Heart left ventricle (tissue), 16 donors: Measurements from ENCODE around the gene RILP. TPM values are rescaled to one million over a fixed set of nuclear protein-coding genes. Genes with fewer than 3 reads are reported as not detected.

Source experiments
- ATAC-seq, 4 donors: fragments of 200-7000 bp; cut with Tn5 transposase; one replicate each; pipeline ENCODE4 v1.9.1; 2020 to 2022; ENCODE audit warnings: moderate library complexity in 4 of 4, mild to moderate bottlenecking in 3 of 4, moderate number of reproducible peaks in 1 of 4
- DNase-seq, 5 donors: peaks; one replicate each; pipeline ENCODE4 v3.0.0-alpha.2; 2020
- H3K27ac ChIP-seq, 12 donors: fragments of 200-600 bp; sonication (generic) in 4 of 12; one replicate each; pipeline versions ENCODE4 v1.5.0 to v1.8.0; 2016 to 2022; ENCODE audit warnings: mild to moderate bottlenecking in 2 of 12
- H3K27me3 ChIP-seq, 9 donors: fragments of 200-600 bp; sonication (generic) in 2 of 9; one replicate each; pipeline versions ENCODE4 v1.5.1 to v1.8.0; 2016 to 2022; ENCODE audit warnings: mild to moderate bottlenecking in 3 of 9
- H3K36me3 ChIP-seq, 9 donors: fragments of 200-600 bp; sonication (generic) in 2 of 9; one replicate each; pipeline versions ENCODE4 v1.5.0 to v1.8.0; 2018 to 2022; ENCODE audit warnings: mild to moderate bottlenecking in 2 of 9
- H3K4me1 ChIP-seq, 12 donors: fragments of 200-600 bp; sonication (generic) in 4 of 12; one replicate each; pipeline versions ENCODE4 v1.5.0 to v1.8.0; 2016 to 2022; ENCODE audit warnings: mild to moderate bottlenecking in 3 of 12
- H3K4me3 ChIP-seq, 12 donors: fragments of 200-600 bp; sonication (generic) in 4 of 12; one replicate each; pipeline versions ENCODE4 v1.5.0 to v1.8.0; 2017 to 2022; ENCODE audit warnings: mild to moderate bottlenecking in 9 of 12, moderate library complexity in 4 of 12
- H3K9me3 ChIP-seq, 12 donors: fragments of 200-600 bp; sonication (generic) in 4 of 12; one replicate each; pipeline versions ENCODE4 v1.5.0 to v1.8.0; 2016 to 2022; ENCODE audit warnings: mild to moderate bottlenecking in 1 of 12
- CTCF ChIP-seq, 12 donors: fragments of 200-600 bp; sonication (generic) in 4 of 12; IDR thresholded peaks; one replicate each; pipeline versions ENCODE4 v1.5.0 to v1.8.0; 2018 to 2022; ENCODE audit warnings: antibody characterized with exemption in 12 of 12, mild to moderate bottlenecking in 5 of 12
- POLR2A ChIP-seq, 2 donors: fragments of 450-650 bp; IDR thresholded peaks; one replicate each; pipeline ENCODE4 v1.6.1; 2017; ENCODE audit warnings: antibody characterized with exemption in 2 of 2, mild to moderate bottlenecking in 2 of 2, moderate library complexity in 2 of 2
- WGBS, 4 donors: extraction: QIAGEN DNeasy Blood & Tissue Kit in 2 of 4; methylation state at CpG; one replicate each; pipeline versions ENCODE4 v1.1.5 to v1.1.7; 2013 to 2018; 5-methylcytosine and 5-hydroxymethylcytosine counted together
- intact Hi-C, 10 donors: fragments of 100-400 bp; cut with DNase I; formaldehyde crosslinking; loops; one replicate each; pipeline versions ENCODE4 v1.11.1 to v1.14.2; 2022
- polyA plus RNA-seq, 2 donors: library from polyadenylated mRNA; stranded (reverse); fragments of 200-250 nt; gene quantifications; one replicate each; pipeline ENCODE4 v1.2.3, GENCODE V29; 2013
- total RNA-seq, 9 donors: library from RNA; depleted of rRNA in 2 of 9; stranded (reverse); fragments of >200 nt in 2 of 9; fragmentation: NEBNext Ultra II Directional in 3 of 9; extraction: Animal tissue kit (Norgen Biotek cat#: 25700) in 3 of 9; gene quantifications; one replicate each; pipeline versions ENCODE4 v1.1.0 to v1.2.4, GENCODE V29; 2016 to 2023
- donor health status: ischemic (EF 13 %, LVEDD 7.1; RV severe dilation, severe dysfunction).
- donor health status: healthy with polysubstance abuse.
- donor health status: DM: no; HTN: yes; CAD: no.
- donor health status: DM: no; HTN: no; CAD: no.
- donor health status: ischemic (EF 25% LVEDD 6.9; RV normal size, moderate dysfunction).
- donor health status: ischemic (EF 25% LVEDD 5.7; RV mildly dilated, moderate dysfunction).
- donor health status: healthy.
- donor health status: DM: yes; HTN: yes; CAD: no.
- donor health status: ischemic (EF 35%, LVEDD 5.7; RV mildly dilated, moderate dysfunction).
- donor health status: nonischemic (EF 11% LVEDD 7.7; RV severe dilation, severe dysfunction).
- donor health status: DM: yes; HTN: yes; CAD: no.
- donor health status: PGD.
- donor health status: ischemic (EF 29% LVEDD 5.4; RV normal size, mild dysfunction).
- donor health status: nonischemic (EF 23%, LVEDD 6.1; RV moderate dilation, normal function).

Gene RILP
- total and polyA plus RNA-seq, 11 donors = 37.6 to 130 (median 60.1) TPM

GRCh38 chr17:1597861-1598342 lies 51.8 kb downstream of the RILP start:
- H3K36me3 ChIP-seq = no peaks in the 10 kb centered on the region
- H3K27me3 ChIP-seq = no peaks in the 10 kb centered on the region
- DNase-seq (no peak), ATAC-seq (no peak)
- no peaks in the 10 kb centered on the region for H3K9me3 ChIP-seq
- H3K4me3 ChIP-seq = no peak overlapping the region
- peaks cover 0 to 8% (median 1%) of the 10 kb centered on the region in 12 donors for H3K4me1 ChIP-seq
- intact Hi-C loops = no loop called here
- TF ChIP-seq CTCF (IDR thresholded peaks at IDR 0.05) (no peak), POLR2A (IDR thresholded peaks at IDR 0.05) (no peak)
- no peak overlapping the region for H3K27ac ChIP-seq
- 93 to 97% (median 94%) methylated on average over 14 of the region's 14 CpGs for WGBS, 4 donors

Other genes starting within 250 kb of the RILP start
- gene YWHAE, start 249.6 kb downstream of the RILP start, total RNA-seq = 1,000 to 10,000 TPM in 1 of 9 donors, 100 to 1,000 TPM in 8; 562 to 1,150 (median 618) TPM
- gene YWHAE, start 249.6 kb downstream of the RILP start, polyA plus RNA-seq = 100 to 1,000 TPM; 401 to 774 TPM
- gene CRK, start 193.6 kb downstream of the RILP start, total RNA-seq = 10 to 100 TPM; 28.8 to 47.0 (median 42.2) TPM
- gene CRK, start 193.6 kb downstream of the RILP start, polyA plus RNA-seq = 10 to 100 TPM; 17.0 to 49.0 TPM
- 100 to 1,000 TPM; 127 to 259 (median 174) TPM for gene MYO1C, start 157.2 kb downstream of the RILP start, total RNA-seq
- 100 to 1,000 TPM in 1 of 2 donors, 10 to 100 TPM in 1; 89.6 to 188 TPM for gene MYO1C, start 157.2 kb downstream of the RILP start, polyA plus RNA-seq
- gene INPP5K, start 133.3 kb downstream of the RILP start, total RNA-seq = 100 to 1,000 TPM in 1 of 9 donors, 10 to 100 TPM in 8; 28.4 to 128 (median 33.4) TPM
- 10 to 100 TPM; 21.9 to 68.4 TPM for gene INPP5K, start 133.3 kb downstream of the RILP start, polyA plus RNA-seq
- gene PITPNA, start 87.1 kb downstream of the RILP start, total RNA-seq = 10 to 100 TPM; 38.1 to 70.2 (median 50.6) TPM
- 10 to 100 TPM; 10.1 to 61.7 TPM for gene PITPNA, start 87.1 kb downstream of the RILP start, polyA plus RNA-seq
- gene SLC43A2, start 21.0 kb downstream of the RILP start, total RNA-seq = 10 to 100 TPM in 3 of 9 donors, 1 to 10 TPM in 6; 4.1 to 29.1 (median 7.1) TPM
- gene SLC43A2, start 21.0 kb downstream of the RILP start, polyA plus RNA-seq = 1 to 10 TPM; 1.4 to 6.8 TPM
- gene SCARF1, start 4.1 kb downstream of the RILP start, total RNA-seq = 10 to 100 TPM in 7 of 9 donors, 1 to 10 TPM in 2; 7.4 to 25.9 (median 12.9) TPM
- gene SCARF1, start 4.1 kb downstream of the RILP start, polyA plus RNA-seq = 1 to 10 TPM; 9.0 to 9.1 TPM
- gene PRPF8, start 35.0 kb upstream of the RILP start, total RNA-seq = 100 to 1,000 TPM; 119 to 195 (median 174) TPM
- gene PRPF8, start 35.0 kb upstream of the RILP start, polyA plus RNA-seq = 10 to 100 TPM; 70.1 to 98.1 TPM
- 1 to 10 TPM; 1.5 to 6.1 (median 2.3) TPM for gene TLCD2, start 60.5 kb upstream of the RILP start, total RNA-seq
- gene TLCD2, start 60.5 kb upstream of the RILP start, polyA plus RNA-seq = 1 to 10 TPM; 1.5 to 3.3 TPM
- 10 to 100 TPM in 4 of 9 donors, 1 to 10 TPM in 5; 7.2 to 29.0 (median 9.3) TPM for gene WDR81, start 74.8 kb upstream of the RILP start, total RNA-seq
- 10 to 100 TPM in 1 of 2 donors, 1 to 10 TPM in 1; 9.1 to 12.5 TPM for gene WDR81, start 74.8 kb upstream of the RILP start, polyA plus RNA-seq
- gene SERPINF2, start 93.0 kb upstream of the RILP start, total RNA-seq = 1 to 10 TPM in 2 of 9 donors, under 1 TPM in 6, not detected in 1; 0.25 to 1.8 (median 0.77) TPM
- gene SERPINF2, start 93.0 kb upstream of the RILP start, polyA plus RNA-seq = 1 to 10 TPM in 1 of 2 donors, under 1 TPM in 1; 0.65 to 1.4 TPM
- gene SERPINF1, start 112.2 kb upstream of the RILP start, total RNA-seq = 100 to 1,000 TPM in 5 of 9 donors, 10 to 100 TPM in 4; 67.5 to 460 (median 103) TPM
- 100 to 1,000 TPM; 101 to 125 TPM for gene SERPINF1, start 112.2 kb upstream of the RILP start, polyA plus RNA-seq
- 10 to 100 TPM in 3 of 9 donors, 1 to 10 TPM in 6; 5.2 to 15.9 (median 8.3) TPM for gene SMYD4, start 180.0 kb upstream of the RILP start, total RNA-seq
- 1 to 10 TPM; 5.6 to 6.5 TPM for gene SMYD4, start 180.0 kb upstream of the RILP start, polyA plus RNA-seq
- gene RPA1, start 180.1 kb upstream of the RILP start, total RNA-seq = 10 to 100 TPM; 20.1 to 87.4 (median 64.6) TPM
- gene RPA1, start 180.1 kb upstream of the RILP start, polyA plus RNA-seq = 10 to 100 TPM; 10.4 to 35.0 TPM